ENCODE data around the gene RHBDF2. TPM values are rescaled to one million over a fixed set of nuclear protein-coding genes. Genes with fewer than 3 reads are reported as not detected.

Gene RHBDF2
- total and polyA plus RNA-seq, 2 donors (not counting 3 experiments of a cell fraction or from before 2014, with no cell fraction given), result 25.5 to 38.5 TPM

- FAIRE-seq (peak; percentile 77), DNase-seq (ENCODE audit: low read depth, low spot score) (peak; percentile 54)
- no peak overlapping the region for H2AFZ ChIP-seq (ENCODE audit: low read depth, low read length)
- no TSS peak for BruUV-seq (replicated peaks)
- no peak for TF ChIP-seq MYC (IDR thresholded peaks at IDR 0.05; ENCODE audit: low read depth, low read length)
- no peak for TF ChIP-seq GATA2 (IDR thresholded peaks at IDR 0.05; ENCODE audit: insufficient read depth, insufficient read length, low read depth, low read length)
- no peak for TF ChIP-seq JUN (IDR thresholded peaks at IDR 0.05; ENCODE audit: borderline replicate concordance, insufficient read depth, insufficient read length, low read depth)
- no peak for TF ChIP-seq FOS (IDR thresholded peaks at IDR 0.05; ENCODE audit: borderline replicate concordance, insufficient read depth, low read length)
- TF ChIP-seq CTCF (IDR thresholded peaks at IDR 0.05; ENCODE audit: extremely low read depth in 1 of 2, insufficient read depth in 1 of 2, low read depth in 1 of 2, low read length in 2 of 2), result peak; percentile 39 to 82
- no peak overlapping the region for H3K4me3 ChIP-seq (replicated peaks in 1 of 3; ENCODE audit: insufficient read depth in 1 of 3, low read depth in 1 of 3, low read length in 3 of 3)
- H3K4me2 ChIP-seq (ENCODE audit: insufficient read depth, low read length), result no peak overlapping the region
- H3K27ac ChIP-seq (ENCODE audit: insufficient read depth, low read depth, low read length), result no peak overlapping the region
- CTCF ChIA-PET, result interaction anchor here (0.5 to 9.3 kb wide), 49 partner anchors 8 to 597 kb away, joined by 3 to 319 read pairs (median 6); partner anchors contain the start of genes AANAT and PRCD
- POLR2A ChIA-PET, result interaction anchor here (0.9 kb wide), 1 partner anchor 44 kb away, joined by 4 read pairs; no protein-coding TSS in a partner anchor
- no peaks in the 10 kb centered on the region for H3K4me1 ChIP-seq (ENCODE audit: control insufficient read depth, extremely low read depth, insufficient read depth, low read length)
- H3K9me1 ChIP-seq (replicated peaks; ENCODE audit: control insufficient read depth, extremely low read depth, insufficient read depth, low read length), result no peaks in the 10 kb centered on the region
- H4K20me1 ChIP-seq (replicated peaks; ENCODE audit: control insufficient read depth, extremely low read depth, insufficient read depth, low read length), result no peaks in the 10 kb centered on the region
- H3K9ac ChIP-seq (replicated peaks; ENCODE audit: extremely low read depth, insufficient read depth, low read length), result no peak overlapping the region
- intact Hi-C loops (cut with micrococcal nuclease), result loop anchor here (1.0 kb wide), 1 partner anchor 51 kb away; no protein-coding TSS in a partner anchor
- dilution Hi-C loops (cut with MboI; ENCODE audit: extremely low pct_ligation_motif_present, low sequenced_read_pairs), result no loop called here
- H3K36me3 ChIP-seq (ENCODE audit: control insufficient read depth in 2 of 2, extremely low read depth in 1 of 2, insufficient read depth in 2 of 2, low read length in 2 of 2), result no peaks in the 10 kb centered on the region
- no peaks in the 10 kb centered on the region for H3K79me2 ChIP-seq (ENCODE audit: control insufficient read depth, insufficient read depth, low read length)
- H3K27me3 ChIP-seq (ENCODE audit: control insufficient read depth in 2 of 2, insufficient read depth in 2 of 2, low read length in 2 of 2), result no peaks in the 10 kb centered on the region
- H3K9me3 ChIP-seq (replicated peaks; ENCODE audit: control insufficient read depth, insufficient read depth, low read length), result no peaks in the 10 kb centered on the region
Measured at GRCh38 chr17:76458580-76459490, 42.4 kb downstream of the RHBDF2 start.
